NB4 (cell line): ENCODE data around the gene AKT1S1.

Source experiments
- MYC ChIP-seq: IDR thresholded peaks from 2 replicates; pipeline ENCODE4 v1.6.1; 2011; ENCODE audit warnings: low read depth, low read length
- POLR2A ChIP-seq: IDR thresholded peaks from 2 replicates; pipeline ENCODE4 v1.6.1; 2011; ENCODE audit warnings: mild to moderate bottlenecking; ENCODE audit not compliant: insufficient read length; ENCODE audit errors: extremely low read depth
- TF ChIP-seq, protein P1 (sequence below): IDR thresholded peaks from one replicate; pipeline ENCODE4 v1.5.1; 2012; ENCODE audit warnings: low read depth, low read length

DNA sequence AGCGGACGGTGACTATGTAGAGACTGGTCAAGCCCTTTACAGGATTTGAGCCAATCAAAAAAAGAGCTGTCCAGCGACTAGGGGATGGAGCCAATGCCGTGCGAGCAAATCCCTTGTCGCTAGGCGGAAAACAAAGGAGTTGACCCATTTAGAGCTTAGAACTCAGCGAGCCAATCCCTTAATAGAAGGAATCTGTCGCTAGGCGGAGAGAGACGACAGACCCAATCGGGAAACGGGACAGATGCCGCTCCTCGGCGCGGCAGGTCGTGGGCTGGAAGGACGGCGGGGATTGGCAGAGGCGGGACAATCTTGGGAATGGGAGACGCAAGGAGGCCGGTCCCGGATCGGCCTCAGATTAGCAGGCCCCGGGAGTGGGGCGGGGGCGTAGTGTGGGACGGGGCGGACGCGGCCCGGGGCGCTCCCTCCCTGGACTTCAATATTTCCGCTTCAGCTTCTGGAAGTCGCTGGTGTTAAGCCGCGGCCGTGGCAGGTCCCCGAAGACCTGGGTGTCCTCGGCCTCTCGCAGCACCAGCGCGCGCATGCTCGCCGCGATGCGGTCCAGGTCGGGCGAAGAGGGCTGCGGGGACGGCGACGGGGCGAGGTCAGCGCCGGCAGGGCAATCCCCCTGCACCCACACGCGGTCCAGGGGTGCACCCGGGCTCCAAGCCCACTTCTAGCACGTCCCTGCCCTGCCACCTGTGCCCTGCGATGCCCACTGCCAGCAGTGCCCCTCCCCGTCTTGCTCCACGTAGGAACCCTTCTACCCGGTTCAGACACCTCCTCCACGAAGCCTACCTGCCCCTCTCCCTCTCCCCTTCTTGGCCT lies 7.5 kb downstream of the AKT1S1 start:
- TF ChIP-seq MYC (no peak), POLR2A (peak; percentile 31)
- TF ChIP-seq, protein P1, sequence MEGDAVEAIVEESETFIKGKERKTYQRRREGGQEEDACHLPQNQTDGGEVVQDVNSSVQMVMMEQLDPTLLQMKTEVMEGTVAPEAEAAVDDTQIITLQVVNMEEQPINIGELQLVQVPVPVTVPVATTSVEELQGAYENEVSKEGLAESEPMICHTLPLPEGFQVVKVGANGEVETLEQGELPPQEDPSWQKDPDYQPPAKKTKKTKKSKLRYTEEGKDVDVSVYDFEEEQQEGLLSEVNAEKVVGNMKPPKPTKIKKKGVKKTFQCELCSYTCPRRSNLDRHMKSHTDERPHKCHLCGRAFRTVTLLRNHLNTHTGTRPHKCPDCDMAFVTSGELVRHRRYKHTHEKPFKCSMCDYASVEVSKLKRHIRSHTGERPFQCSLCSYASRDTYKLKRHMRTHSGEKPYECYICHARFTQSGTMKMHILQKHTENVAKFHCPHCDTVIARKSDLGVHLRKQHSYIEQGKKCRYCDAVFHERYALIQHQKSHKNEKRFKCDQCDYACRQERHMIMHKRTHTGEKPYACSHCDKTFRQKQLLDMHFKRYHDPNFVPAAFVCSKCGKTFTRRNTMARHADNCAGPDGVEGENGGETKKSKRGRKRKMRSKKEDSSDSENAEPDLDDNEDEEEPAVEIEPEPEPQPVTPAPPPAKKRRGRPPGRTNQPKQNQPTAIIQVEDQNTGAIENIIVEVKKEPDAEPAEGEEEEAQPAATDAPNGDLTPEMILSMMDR: no peak
